Osteoblast (primary cell): ENCODE results near the gene SLX9. TPM values are rescaled to one million over a fixed set of nuclear protein-coding genes. Genes with fewer than 3 reads are reported as not detected.

Experiments used
- DNase-seq: peaks from one replicate; pipeline ENCODE4 v3.0.0; 2011; ENCODE audit warnings: low spot score, mixed read lengths; ENCODE audit not compliant: insufficient read length; ENCODE audit errors: missing footprints
- H2AFZ ChIP-seq: 2 replicates; pipeline ENCODE4 v1.6.0; 2011; ENCODE audit warnings: mild to moderate bottlenecking, low read length
- H3K27ac ChIP-seq: 2 replicates; pipeline ENCODE4 v1.5.1; 2011; ENCODE audit warnings: mild to moderate bottlenecking, low read depth, low read length, moderate library complexity
- H3K27me3 ChIP-seq: 2 replicates; pipeline ENCODE4 v1.6.0; 2012; ENCODE audit warnings: mild to moderate bottlenecking, control low read depth, inconsistent platforms, low read length, moderate library complexity; ENCODE audit not compliant: insufficient read depth
- H3K36me3 ChIP-seq: 2 replicates; pipeline ENCODE4 v1.5.1; 2011; ENCODE audit warnings: mild to moderate bottlenecking, low read length, control low read depth, moderate library complexity; ENCODE audit not compliant: insufficient read depth
- H3K4me1 ChIP-seq: 2 replicates; pipeline ENCODE4 v1.5.1; 2011; ENCODE audit warnings: mild to moderate bottlenecking, low read length, control low read depth, moderate library complexity; ENCODE audit not compliant: insufficient read depth
- H3K4me2 ChIP-seq: 2 replicates; pipeline ENCODE4 v1.6.0; 2011; ENCODE audit warnings: mild to moderate bottlenecking, low read length; ENCODE audit not compliant: insufficient read depth
- H3K4me3 ChIP-seq: fragments of 200-600 bp; sonication (generic); 3 replicates; pipeline ENCODE4 v1.5.1; 2012; ENCODE audit warnings: mild to moderate bottlenecking, low read length, inconsistent platforms; ENCODE audit not compliant: insufficient read depth
- H3K79me2 ChIP-seq: 2 replicates; pipeline ENCODE4 v1.6.0; 2012; ENCODE audit warnings: mild to moderate bottlenecking, low read length, control low read depth, inconsistent platforms; ENCODE audit not compliant: insufficient read depth
- H3K9me3 ChIP-seq: 2 replicates; pipeline ENCODE4 v1.5.1; 2011; ENCODE audit warnings: low read depth, low read length, control low read depth
- H4K20me1 ChIP-seq: 2 replicates; pipeline ENCODE4 v1.6.0; 2012; ENCODE audit warnings: mild to moderate bottlenecking, low read length, control low read depth; ENCODE audit not compliant: insufficient read depth
- CTCF ChIP-seq: IDR thresholded peaks from 2 replicates; pipeline ENCODE4 v1.5.1; 2011; ENCODE audit warnings: mild to moderate bottlenecking, low read depth, low read length, moderate library complexity; ENCODE audit errors: extremely low read depth
- total RNA-seq: library from RNA; depleted of rRNA; stranded (reverse); fragments of >200 nt; gene quantifications from 2 replicates; pipeline ENCODE4 v1.2.3, GENCODE V29; 2012

SLX9 gene
- total RNA-seq, 1 donor, result 9.4 TPM

- Histone ChIP-seq H3K9me3 (no peaks in the 10 kb centered on the region), H4K20me1 (peaks cover 34% of the 10 kb centered on the region), H3K27me3 (no peaks in the 10 kb centered on the region), H2AFZ (peak overlapping the region; percentile 98), H3K4me3 (peak overlapping the region; percentile 88), H3K27ac (no peak overlapping the region), H3K36me3 (peaks cover 7% of the 10 kb centered on the region), H3K4me2 (peak overlapping the region; percentile 93), H3K4me1 (peaks cover 16% of the 10 kb centered on the region), H3K79me2 (peaks cover 42% of the 10 kb centered on the region)
- peak; percentile 18 for DNase-seq
- no peak for TF ChIP-seq CTCF
Observed at GRCh38 chr21:44938772-44939531, 877 bp upstream of the SLX9 start.

- TF ChIP-seq CTCF, result no peak
- peak overlapping the region; percentile 74 for H2AFZ ChIP-seq
- peaks cover 16% of the 10 kb centered on the region for H3K4me1 ChIP-seq
- H3K9me3 ChIP-seq, result no peaks in the 10 kb centered on the region
- H3K4me3 ChIP-seq, result peak overlapping the region; percentile 88
- H3K27me3 ChIP-seq, result no peaks in the 10 kb centered on the region
- peak overlapping the region; percentile 72 for H3K27ac ChIP-seq
- peaks cover 37% of the 10 kb centered on the region for H4K20me1 ChIP-seq
- peaks cover 18% of the 10 kb centered on the region for H3K36me3 ChIP-seq
- peak; percentile 84 for DNase-seq
- peaks cover 55% of the 10 kb centered on the region for H3K79me2 ChIP-seq
- H3K4me2 ChIP-seq, result peak overlapping the region; percentile 99
Observed at GRCh38 chr21:44940116-44940631, 345 bp downstream of the SLX9 start.

GRCh38 chr21:44941567-44941966 lies 1.7 kb downstream of the SLX9 start:
- no peak for TF ChIP-seq CTCF
- H3K36me3 ChIP-seq, result peaks cover 20% of the 10 kb centered on the region
- H3K4me3 ChIP-seq, result no peak overlapping the region
- no peak overlapping the region for H3K27ac ChIP-seq
- peak; percentile 22 for DNase-seq
- H3K4me2 ChIP-seq, result peak overlapping the region; percentile 99
- peaks cover 66% of the 10 kb centered on the region for H3K79me2 ChIP-seq
- no peak overlapping the region for H2AFZ ChIP-seq
- peaks cover 43% of the 10 kb centered on the region for H4K20me1 ChIP-seq
- H3K4me1 ChIP-seq, result peaks cover 16% of the 10 kb centered on the region
- H3K9me3 ChIP-seq, result no peaks in the 10 kb centered on the region
- H3K27me3 ChIP-seq, result no peaks in the 10 kb centered on the region

- no peak overlapping the region for H3K4me2 ChIP-seq
- no peak for TF ChIP-seq CTCF
- H4K20me1 ChIP-seq, result peaks cover 46% of the 10 kb centered on the region
- H3K4me1 ChIP-seq, result peaks cover 16% of the 10 kb centered on the region
- no peaks in the 10 kb centered on the region for H3K9me3 ChIP-seq
- H3K27me3 ChIP-seq, result no peaks in the 10 kb centered on the region
- H3K27ac ChIP-seq, result no peak overlapping the region
- DNase-seq, result peak; percentile 59
- no peak overlapping the region for H2AFZ ChIP-seq
- peaks cover 76% of the 10 kb centered on the region for H3K79me2 ChIP-seq
- H3K4me3 ChIP-seq, result no peak overlapping the region
- peaks cover 20% of the 10 kb centered on the region for H3K36me3 ChIP-seq
Observed at GRCh38 chr21:44942566-44942965, 2.7 kb downstream of the SLX9 start.
